H1 (cell line): ENCODE measurements around the gene SENP7. TPM values are rescaled to one million over a fixed set of nuclear protein-coding genes. Genes with fewer than 3 reads are reported as not detected.

ENCODE experiments used
- BCL11A ChIP-seq, 2 experiments: IDR thresholded peaks; one replicate each; pipeline ENCODE4 v1.6.1; 2011; ENCODE audit warnings: low read depth in 2 of 2, low read length in 2 of 2, mild to moderate bottlenecking in 2 of 2
- CHD7 ChIP-seq: fragments of 300-600 bp; sonication (generic); IDR thresholded peaks from 2 replicates; pipeline ENCODE4 v1.7.1; 2012; ENCODE audit warnings: low read length, moderate library complexity, mild to moderate bottlenecking, inconsistent platforms; ENCODE audit not compliant: insufficient replicate concordance
- E2F6 ChIP-seq: IDR thresholded peaks from 2 replicates; pipeline ENCODE4 v1.6.1; 2012; ENCODE audit warnings: inconsistent platforms
- POLR2A ChIP-seq, 2 experiments: IDR thresholded peaks; 1 replicate in 1 of 2; 2 replicates in 1 of 2; pipeline ENCODE4 v1.6.1; 2011; ENCODE audit warnings: low read depth in 2 of 2, low read length in 2 of 2, mild to moderate bottlenecking in 2 of 2; ENCODE audit errors: control extremely low read depth in 1 of 2
- POU5F1 ChIP-seq: IDR thresholded peaks from 2 replicates; pipeline ENCODE4 v1.6.1; 2011; ENCODE audit warnings: low read depth, mild to moderate bottlenecking, low read length, moderate library complexity
- RAD21 ChIP-seq, 2 experiments: IDR thresholded peaks in 1 of 2; conservative IDR thresholded peaks in 1 of 2; 2 replicates each; pipeline ENCODE4 v1.6.1; 2011; ENCODE audit warnings: low read depth in 2 of 2, low read length in 2 of 2, improper control_type of control experiment in 1 of 2, inconsistent platforms in 1 of 2, mild to moderate bottlenecking in 1 of 2, moderate library complexity in 1 of 2
- SIX5 ChIP-seq: IDR thresholded peaks from 2 replicates; pipeline ENCODE4 v1.6.1; 2011; ENCODE audit warnings: mild to moderate bottlenecking, low read depth, low read length
- SRF ChIP-seq: IDR thresholded peaks from 2 replicates; pipeline ENCODE4 v1.6.1; 2011; ENCODE audit warnings: mild to moderate bottlenecking, low read depth, low read length, moderate library complexity
- TAF7 ChIP-seq: optimal IDR thresholded peaks from 2 replicates; pipeline ENCODE3; 2011; ENCODE audit warnings: low read depth, mild to moderate bottlenecking, inconsistent platforms, low read length, moderate library complexity, borderline replicate concordance
- TBP ChIP-seq: IDR thresholded peaks from 2 replicates; pipeline ENCODE4 v1.6.1; 2011; ENCODE audit warnings: low read depth, low read length, improper control_type of control experiment
- polyA plus RNA-seq, 7 experiments: library from polyadenylated mRNA; depleted of rRNA in 3 of 7; stranded (reverse) in 5 of 7; unstranded in 2 of 7; fragments of >200 nt in 5 of 7; fragments of 200-250 nt in 2 of 7; gene quantifications; 1 replicate in 5 of 7; 2 replicates in 1 of 7; 4 replicates in 1 of 7; pipeline versions ENCODE4 v1.2.1 to v1.2.3, GENCODE V29; 2011 to 2013; ENCODE audit warnings: missing spikeins in 2 of 7, mixed read lengths in 2 of 7
- total RNA-seq: library from RNA; stranded (reverse); fragmentation: NEBNext Ultra II Directional; extraction: Animal tissue kit (Norgen Biotek cat#: 25700); gene quantifications from 2 replicates; pipeline ENCODE4 v1.2.1, GENCODE V29; 2021

The SENP7 gene
- total and polyA plus RNA-seq, 2 of the 8 experiments (the other 6 are each of a cell fraction or from before 2014, with no cell fraction given): 2.8 to 7.8 TPM

- no peak for TF ChIP-seq CHD7
- TF ChIP-seq TBP: no peak
- TF ChIP-seq POU5F1: no peak
- TF ChIP-seq RAD21 (IDR thresholded peaks at IDR 0.05 in 1 of 2, conservative IDR thresholded peaks at IDR 0.05 in 1 of 2; ENCODE audit: low read depth in 2 of 2, low read length in 2 of 2): no peak
- TF ChIP-seq SRF: no peak
- no peak for TF ChIP-seq BCL11A (IDR thresholded peaks at IDR 0.05; ENCODE audit: low read depth in 2 of 2, low read length in 2 of 2)
- no peak for TF ChIP-seq POLR2A (IDR thresholded peaks at IDR 0.05; ENCODE audit: control extremely low read depth in 1 of 2, low read depth in 2 of 2, low read length in 2 of 2)
- TF ChIP-seq E2F6: no peak
- no peak for TF ChIP-seq SIX5
- TF ChIP-seq TAF7: no peak
Measured at GRCh38 chr3:101418851-101419250, 94.2 kb downstream of the SENP7 start (continued).
